Measurements from ENCODE around the gene LRRN4CL. TPM values are rescaled to one million over a fixed set of nuclear protein-coding genes. Genes with fewer than 3 reads are reported as not detected.
A peak's percentile ranks its signal among the peaks of the same experiment; 100 is the strongest.

Gene LRRN4CL
- total RNA-seq, 3 donors from 2014 or later (not counting 1 experiment from before 2014, with no cell fraction given) = not detected

- Histone ChIP-seq H3K27ac (ENCODE audit: low read length) (peak overlapping the region; percentile 95), H3K9me3 (ENCODE audit: control insufficient read depth, insufficient read depth, low read length) (no peaks in the 10 kb centered on the region), H3K4me3 (ENCODE audit: low read length) (peak overlapping the region; percentile 94), H3K4me1 (ENCODE audit: control insufficient read depth, insufficient read depth, low read length) (peaks cover 37% of the 10 kb centered on the region), H3K36me3 (ENCODE audit: control insufficient read depth, insufficient read depth, low read length) (peaks cover 36% of the 10 kb centered on the region), H3K27me3 (ENCODE audit: control insufficient read depth, insufficient read depth, low read length) (no peaks in the 10 kb centered on the region)
- Mint-ChIP-seq H3K27ac (peak overlapping the region; percentile 94 to 96), H3K9me3 (no peaks in the 10 kb centered on the region), H3K4me3 (peak overlapping the region; percentile 94), H3K4me1 (peaks cover 10 to 18% of the 10 kb centered on the region in 2 donors), H3K36me3 (no peaks in the 10 kb centered on the region), H3K27me3 (ENCODE audit: low read depth in 2 of 2) (no peaks in the 10 kb centered on the region)
- TF ChIP-seq, protein P1, sequence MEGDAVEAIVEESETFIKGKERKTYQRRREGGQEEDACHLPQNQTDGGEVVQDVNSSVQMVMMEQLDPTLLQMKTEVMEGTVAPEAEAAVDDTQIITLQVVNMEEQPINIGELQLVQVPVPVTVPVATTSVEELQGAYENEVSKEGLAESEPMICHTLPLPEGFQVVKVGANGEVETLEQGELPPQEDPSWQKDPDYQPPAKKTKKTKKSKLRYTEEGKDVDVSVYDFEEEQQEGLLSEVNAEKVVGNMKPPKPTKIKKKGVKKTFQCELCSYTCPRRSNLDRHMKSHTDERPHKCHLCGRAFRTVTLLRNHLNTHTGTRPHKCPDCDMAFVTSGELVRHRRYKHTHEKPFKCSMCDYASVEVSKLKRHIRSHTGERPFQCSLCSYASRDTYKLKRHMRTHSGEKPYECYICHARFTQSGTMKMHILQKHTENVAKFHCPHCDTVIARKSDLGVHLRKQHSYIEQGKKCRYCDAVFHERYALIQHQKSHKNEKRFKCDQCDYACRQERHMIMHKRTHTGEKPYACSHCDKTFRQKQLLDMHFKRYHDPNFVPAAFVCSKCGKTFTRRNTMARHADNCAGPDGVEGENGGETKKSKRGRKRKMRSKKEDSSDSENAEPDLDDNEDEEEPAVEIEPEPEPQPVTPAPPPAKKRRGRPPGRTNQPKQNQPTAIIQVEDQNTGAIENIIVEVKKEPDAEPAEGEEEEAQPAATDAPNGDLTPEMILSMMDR (IDR thresholded peaks at IDR 0.05) = no peak
- intact Hi-C loops (cut with micrococcal nuclease) = no loop called here
- DNase-seq (peak in 1 of 2 donors; percentile 35), ATAC-seq (no peak)
- WGBS (ENCODE audit: insufficient coverage) = 17% methylated on average over 11 of the region's 11 CpGs
These were observed 43.7 kb downstream of the LRRN4CL start for GRCh38 chr11:62645671-62645945.

DNA sequence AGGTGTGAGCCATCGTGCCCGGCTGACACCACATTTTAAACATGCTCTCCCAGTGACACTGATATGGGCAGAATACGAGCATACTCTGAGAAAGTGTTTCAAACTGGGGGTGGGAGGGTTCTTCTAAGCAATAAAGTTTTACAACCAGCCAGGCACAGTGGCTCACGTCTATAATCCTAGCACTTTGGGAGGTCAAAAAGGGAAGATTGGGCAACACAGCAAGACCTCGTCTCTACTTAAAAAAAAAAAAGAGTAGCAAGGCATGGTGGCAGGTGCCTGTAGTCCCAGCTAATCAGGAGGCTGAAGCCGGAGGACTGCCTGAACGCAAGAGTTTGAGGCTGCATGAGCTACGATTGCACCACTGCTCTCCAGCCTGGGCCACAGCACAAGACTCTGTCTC is 45.1 kb downstream of the LRRN4CL start:
- Mint-ChIP-seq H3K9me3 (no peaks in the 10 kb centered on the region), H3K27me3 (ENCODE audit: low read depth in 2 of 2) (no peaks in the 10 kb centered on the region), H3K4me1 (peaks cover 18 to 26% of the 10 kb centered on the region in 2 donors), H3K27ac (peak overlapping the region in 1 of 2 donors; percentile 94), H3K4me3 (peak overlapping the region; percentile 37), H3K36me3 (peaks cover 5% of the 10 kb centered on the region)
- peaks cover 32% of the 10 kb centered on the region for H3K36me3 ChIP-seq (ENCODE audit: control insufficient read depth, insufficient read depth, low read length)
- TF ChIP-seq, protein P1 (IDR thresholded peaks at IDR 0.05) = no peak
- H3K27ac ChIP-seq (ENCODE audit: low read length) = no peak overlapping the region
- intact Hi-C loops (cut with micrococcal nuclease) = no loop called here
- peaks cover 43% of the 10 kb centered on the region for H3K4me1 ChIP-seq (ENCODE audit: control insufficient read depth, insufficient read depth, low read length)
- H3K9me3 ChIP-seq (ENCODE audit: control insufficient read depth, insufficient read depth, low read length) = no peaks in the 10 kb centered on the region
- no peak overlapping the region for H3K4me3 ChIP-seq (ENCODE audit: low read length)
- ATAC-seq (no peak), DNase-seq (no peak)
- WGBS (ENCODE audit: insufficient coverage) = 92% methylated on average over 8 of the region's 8 CpGs
- no peaks in the 10 kb centered on the region for H3K27me3 ChIP-seq (ENCODE audit: control insufficient read depth, insufficient read depth, low read length)

Other genes starting within 250 kb of the LRRN4CL start
- 100 to 1,000 TPM; 623 to 740 (median 677) TPM for gene AHNAK, start 142.7 kb downstream of the LRRN4CL start, total RNA-seq
- gene EEF1G, start 115.6 kb downstream of the LRRN4CL start, total RNA-seq = 100 to 1,000 TPM; 628 to 754 (median 714) TPM
- gene TUT1, start 98.0 kb downstream of the LRRN4CL start, total RNA-seq = 10 to 100 TPM; 20.0 to 28.9 (median 26.2) TPM
- 100 to 1,000 TPM; 254 to 305 (median 259) TPM for gene MTA2, start 87.7 kb downstream of the LRRN4CL start, total RNA-seq
- 100 to 1,000 TPM; 221 to 233 (median 232) TPM for gene EML3, start 76.8 kb downstream of the LRRN4CL start, total RNA-seq
- gene ROM1, start 76.3 kb downstream of the LRRN4CL start, total RNA-seq = 1 to 10 TPM; 2.6 to 6.9 (median 3.9) TPM
- gene B3GAT3, start 67.5 kb downstream of the LRRN4CL start, total RNA-seq = 10 to 100 TPM; 64.9 to 80.3 (median 77.9) TPM
- gene GANAB, start 42.9 kb downstream of the LRRN4CL start, total RNA-seq = 100 to 1,000 TPM; 236 to 275 (median 246) TPM
- 10 to 100 TPM; 13.9 to 20.3 (median 14.6) TPM for gene INTS5, start 36.2 kb downstream of the LRRN4CL start, total RNA-seq
- gene C11orf98, start 24.3 kb downstream of the LRRN4CL start, total RNA-seq = 10 to 100 TPM; 36.5 to 57.9 (median 39.1) TPM
- gene CSKMT, start 24.2 kb downstream of the LRRN4CL start, total RNA-seq = 10 to 100 TPM; 12.0 to 21.5 (median 13.7) TPM
- gene UQCC3, start 17.9 kb downstream of the LRRN4CL start, total RNA-seq = 1 to 10 TPM; 3.9 to 5.2 (median 4.0) TPM
- 10 to 100 TPM; 17.4 to 29.1 (median 20.4) TPM for gene LBHD1, start 17.3 kb downstream of the LRRN4CL start, total RNA-seq
- gene UBXN1, start 10.5 kb downstream of the LRRN4CL start, total RNA-seq = 100 to 1,000 TPM; 179 to 238 (median 238) TPM
- 10 to 100 TPM; 19.7 to 22.0 (median 21.2) TPM for gene BSCL2, start 17.9 kb upstream of the LRRN4CL start, total RNA-seq
- not detected for gene GNG3, start 18.1 kb upstream of the LRRN4CL start, total RNA-seq
- gene HNRNPUL2, start 37.9 kb upstream of the LRRN4CL start, total RNA-seq = 10 to 100 TPM; 58.0 to 73.1 (median 69.3) TPM
- 10 to 100 TPM; 18.3 to 27.2 (median 23.2) TPM for gene TTC9C, start 39.0 kb upstream of the LRRN4CL start, total RNA-seq
- gene ZBTB3, start 64.6 kb upstream of the LRRN4CL start, total RNA-seq = 1 to 10 TPM; 5.4 to 9.6 (median 8.8) TPM
- gene POLR2G, start 72.0 kb upstream of the LRRN4CL start, total RNA-seq = 100 to 1,000 TPM; 110 to 120 (median 119) TPM
- gene TAF6L, start 81.9 kb upstream of the LRRN4CL start, total RNA-seq = 10 to 100 TPM; 18.4 to 20.3 (median 18.8) TPM
- gene TMEM179B, start 97.9 kb upstream of the LRRN4CL start, total RNA-seq = 10 to 100 TPM; 33.7 to 41.1 (median 36.3) TPM
- 10 to 100 TPM in 1 of 3 donors, 1 to 10 TPM in 2; 4.8 to 10.0 (median 5.0) TPM for gene TMEM223, start 102.5 kb upstream of the LRRN4CL start, total RNA-seq
- 100 to 1,000 TPM; 284 to 341 (median 319) TPM for gene NXF1, start 115.9 kb upstream of the LRRN4CL start, total RNA-seq
- gene STX5, start 142.5 kb upstream of the LRRN4CL start, total RNA-seq = 100 to 1,000 TPM; 138 to 171 (median 166) TPM
- not detected for gene TEX54, start 143.3 kb upstream of the LRRN4CL start, total RNA-seq
- 100 to 1,000 TPM; 151 to 173 (median 171) TPM for gene WDR74, start 150.1 kb upstream of the LRRN4CL start, total RNA-seq
- gene SLC3A2, start 191.4 kb upstream of the LRRN4CL start, total RNA-seq = 100 to 1,000 TPM; 200 to 235 (median 207) TPM
- not detected for gene CHRM1, start 231.8 kb upstream of the LRRN4CL start, total RNA-seq

Data from natural killer cell (primary cell).